Stimulated activated CD4-positive, alpha-beta T cell treated with anti-CD3 and anti-CD28 coated beads, Interleukin-1b, Interleukin-23, amount 100 ng/mL, for 48 hours (primary cell): Measurements from ENCODE around the gene GRID1.
"Not testable (repeated sequence)": the region's sequence is repeated elsewhere in the genome, so short reads cannot be mapped to it uniquely, and the experiment has no call there.

Experiments used
- DNase-seq: peaks from one replicate; pipeline ENCODE4 v3.0.0-alpha.2; 2020

GRID1 gene

GRCh38 chr10:86391986-86392722, 25.6 kb upstream of the GRID1 start:
- no peak for DNase-seq

GRCh38 chr10:86391236-86391840, 24.7 kb upstream of the GRID1 start:
- no peak for DNase-seq

- DNase-seq: no peak
Observed at GRCh38 chr10:86390337-86391120, 23.9 kb upstream of the GRID1 start.

GRCh38 chr10:86389441-86390193, 23.0 kb upstream of the GRID1 start:
- no peak for DNase-seq

GRCh38 chr10:86389109-86389440, 22.5 kb upstream of the GRID1 start:
- not testable (repeated sequence) for DNase-seq

- no peak for DNase-seq
Observed at GRCh38 chr10:86388119-86388704, 21.6 kb upstream of the GRID1 start.

GRCh38 chr10:86387178-86387794, 20.7 kb upstream of the GRID1 start:
- no peak for DNase-seq

- DNase-seq: no peak
Observed at GRCh38 chr10:86385806-86386205, 19.2 kb upstream of the GRID1 start.

GRCh38 chr10:86377797-86378146, 11.2 kb upstream of the GRID1 start:
- no peak for DNase-seq

GRCh38 chr10:86376852-86377796, 10.5 kb upstream of the GRID1 start:
- DNase-seq: peak; percentile 81

GRCh38 chr10:86376403-86376802, 9.8 kb upstream of the GRID1 start:
- no peak for DNase-seq

GRCh38 chr10:86375204-86375603, 8.6 kb upstream of the GRID1 start:
- DNase-seq: no peak

GRCh38 chr10:86374664-86375063, 8.1 kb upstream of the GRID1 start:
- DNase-seq: no peak

GRCh38 chr10:86373828-86374227, 7.2 kb upstream of the GRID1 start:
- DNase-seq: no peak

GRCh38 chr10:86373251-86373650, 6.7 kb upstream of the GRID1 start:
- no peak for DNase-seq

GRCh38 chr10:86372784-86373239, 6.2 kb upstream of the GRID1 start:
- DNase-seq: no peak

GRCh38 chr10:86372119-86372783, 5.7 kb upstream of the GRID1 start:
- no peak for DNase-seq

GRCh38 chr10:86371691-86372090, 5.1 kb upstream of the GRID1 start:
- DNase-seq: no peak

- DNase-seq: no peak
Observed at GRCh38 chr10:86371116-86371515, 4.5 kb upstream of the GRID1 start.

- no peak for DNase-seq
Observed at GRCh38 chr10:86370006-86370585, 3.5 kb upstream of the GRID1 start.
